DOHH2 (cell line): ENCODE results near the gene CCDC85B.

Source experiments
- H3F3A ChIP-seq: fragments of 200-600 bp; sonication (generic), shearing (Covaris generic); 2 replicates; pipeline ENCODE4 v1.6.0; 2016; ENCODE audit warnings: antibody characterized with exemption, mild to moderate bottlenecking; ENCODE audit not compliant: control insufficient read depth, insufficient read depth
- H3K27ac ChIP-seq: fragments of 200-600 bp; sonication (generic); 2 replicates; pipeline ENCODE4 v1.5.1; 2014; ENCODE audit warnings: low read depth, mild to moderate bottlenecking, low read length, moderate library complexity
- H3K27me3 ChIP-seq: fragments of 200-600 bp; sonication (generic); 2 replicates; pipeline ENCODE4 v1.6.1; 2014; ENCODE audit warnings: mild to moderate bottlenecking, low read length, mixed read lengths; ENCODE audit not compliant: control insufficient read depth
- H3K36me3 ChIP-seq: fragments of 200-600 bp; sonication (generic); 2 replicates; pipeline ENCODE4 v1.6.1; 2014; ENCODE audit warnings: mild to moderate bottlenecking, low read length, moderate library complexity, mixed read lengths; ENCODE audit not compliant: control insufficient read depth
- H3K4me1 ChIP-seq: fragments of 200-600 bp; sonication (generic); 2 replicates; pipeline ENCODE4 v1.6.1; 2014; ENCODE audit warnings: mild to moderate bottlenecking, low read length, mixed read lengths; ENCODE audit not compliant: control insufficient read depth
- H3K4me2 ChIP-seq: fragments of 200-600 bp; sonication (generic); 2 replicates; pipeline ENCODE4 v1.6.0; 2014; ENCODE audit warnings: mild to moderate bottlenecking, low read length, moderate library complexity
- H3K4me3 ChIP-seq: fragments of 200-600 bp; sonication (generic); 2 replicates; pipeline ENCODE4 v1.5.1; 2014; ENCODE audit warnings: mild to moderate bottlenecking, low read length, mixed read lengths
- H3K79me2 ChIP-seq: fragments of 200-600 bp; sonication (generic); 2 replicates; pipeline ENCODE4 v1.6.1; 2014; ENCODE audit warnings: mild to moderate bottlenecking, low read length, mixed read lengths; ENCODE audit not compliant: control insufficient read depth
- H3K9me2 ChIP-seq: fragments of 200-600 bp; sonication (generic); replicated peaks from 2 replicates; pipeline ENCODE4 v1.6.1; 2014; ENCODE audit warnings: mild to moderate bottlenecking, low read length, mixed read lengths; ENCODE audit not compliant: control insufficient read depth
- H3K9me3 ChIP-seq: fragments of 200-600 bp; sonication (generic); 2 replicates; pipeline ENCODE4 v1.6.1; 2014; ENCODE audit warnings: antibody characterized with exemption, low read length, mixed read lengths; ENCODE audit not compliant: control insufficient read depth, insufficient read depth
- H4K20me1 ChIP-seq: fragments of 200-600 bp; sonication (generic); 2 replicates; pipeline ENCODE4 v1.6.0; 2014; ENCODE audit warnings: low read depth, mild to moderate bottlenecking, antibody characterized with exemption, low read length, moderate library complexity; ENCODE audit not compliant: control insufficient read depth, insufficient read depth
- CTCF ChIP-seq: fragments of 200-600 bp; sonication (generic); IDR thresholded peaks from one replicate; pipeline ENCODE4 v1.5.1; 2014; ENCODE audit warnings: antibody characterized with exemption, mild to moderate bottlenecking, low read depth, low read length; ENCODE audit not compliant: poor library complexity, severe bottlenecking
- EZH2phosphoT487 ChIP-seq: fragments of 200-600 bp; sonication (generic); IDR thresholded peaks from 2 replicates; pipeline ENCODE4 v1.6.1; 2017; ENCODE audit warnings: borderline replicate concordance, mild to moderate bottlenecking, antibody characterized with exemption, low read length, moderate library complexity, mixed read lengths

The CCDC85B gene

GRCh38 chr11:65917077-65917433, 26.6 kb downstream of the CCDC85B start:
- H3K4me2 ChIP-seq: peak overlapping the region; percentile 90
- H3K9me2 ChIP-seq: no peaks in the 10 kb centered on the region
- H3K4me1 ChIP-seq: peaks cover 24% of the 10 kb centered on the region

GRCh38 chr11:65917434-65918210, 27.1 kb downstream of the CCDC85B start:
- no peaks in the 10 kb centered on the region for H3K27me3 ChIP-seq
- TF ChIP-seq CTCF (no peak), EZH2phosphoT487 (no peak)

More at GRCh38 chr11:65917077-65917433, 26.6 kb downstream of the CCDC85B start:
- no peak for TF ChIP-seq CTCF
- TF ChIP-seq EZH2phosphoT487: no peak
- Histone ChIP-seq H3K27ac (no peak overlapping the region), H3F3A (no peaks in the 10 kb centered on the region), H4K20me1 (no peaks in the 10 kb centered on the region), H3K9me3 (no peaks in the 10 kb centered on the region), H3K79me2 (peaks cover 22% of the 10 kb centered on the region), H3K4me3 (no peak overlapping the region), H3K36me3 (peaks cover 4% of the 10 kb centered on the region; the same call in 1 of the 2 replicates), H3K27me3 (0 out of 2 replicates have a peak, but pooled peaks cover 3% of the 10 kb centered on the region)

DNA sequence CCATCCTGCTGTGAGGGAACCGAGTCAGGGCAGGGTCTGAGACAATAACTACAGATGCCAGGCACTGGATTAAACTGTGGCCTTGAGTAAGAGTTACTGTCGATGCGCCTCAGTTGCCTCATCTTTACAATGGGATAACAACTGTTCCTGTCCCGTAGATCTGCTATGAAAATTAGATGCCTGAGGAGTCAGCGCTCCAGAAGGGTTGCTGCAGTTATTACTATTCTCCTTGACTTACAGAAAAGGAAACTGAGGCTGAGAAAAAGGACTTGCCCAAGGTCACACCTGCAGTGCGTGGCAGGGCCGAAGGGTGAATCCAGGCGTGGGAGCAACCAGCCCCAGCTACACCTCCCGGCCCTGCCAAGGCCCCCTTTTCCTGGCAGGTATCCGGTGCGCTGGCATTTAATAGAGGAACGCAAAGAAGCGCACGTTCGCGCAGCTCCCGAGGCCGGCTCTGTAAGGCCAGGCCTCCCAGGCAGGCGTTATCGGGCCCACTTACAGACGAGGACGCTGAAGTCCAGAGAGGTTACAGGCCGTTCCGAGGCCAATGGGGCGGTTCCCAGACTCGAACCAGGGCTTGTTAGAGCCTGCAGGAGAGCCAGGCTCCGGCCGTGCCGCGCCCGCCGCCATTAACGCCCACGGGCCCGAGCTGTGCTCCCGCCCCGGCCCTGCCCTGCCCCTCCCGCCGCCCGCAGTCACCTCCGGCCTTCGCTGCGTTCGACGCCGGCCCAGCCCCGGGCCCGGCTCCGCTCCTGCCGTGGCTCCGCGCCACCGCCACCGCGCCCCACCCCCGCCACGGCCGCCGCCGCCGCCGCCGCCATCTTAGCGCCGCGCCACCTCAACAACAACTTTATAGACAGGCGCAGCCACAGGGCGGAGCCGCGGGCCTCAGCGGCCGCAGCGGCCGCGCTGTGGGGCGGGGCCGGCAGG, 28.0 kb downstream of the CCDC85B start, which contains the start of gene C11orf68:
Gene C11orf68 (minus strand): TSS at position 852 of the 930 bp plus-strand sequence. CDS start 31 bp downstream, at position 821.
- Histone ChIP-seq H3K9me3 (no peaks in the 10 kb centered on the region), H3K4me3 (peak within 1 kb of the TSS; percentile 91), H3F3A (no peaks in the 10 kb centered on the region), H3K79me2 (peaks cover 22% of the 10 kb centered on the region), H3K4me1 (peaks cover 23% of the 10 kb centered on the region), H3K27ac (no peak within 1 kb of the TSS; the same call in 1 of the 2 replicates), H3K27me3 (no peaks in the 10 kb centered on the region), H3K4me2 (peak within 1 kb of the TSS; percentile 90), H3K36me3 (peaks cover 4% of the 10 kb centered on the region; the same call in 1 of the 2 replicates), H4K20me1 (no peaks in the 10 kb centered on the region), H3K9me2 (no peaks in the 10 kb centered on the region)
- no peak for TF ChIP-seq CTCF
- TF ChIP-seq EZH2phosphoT487: no peak

More at GRCh38 chr11:65917434-65918210, 27.1 kb downstream of the CCDC85B start:
- peak overlapping the region; percentile 90 for H3K4me2 ChIP-seq
- H3F3A ChIP-seq: no peaks in the 10 kb centered on the region
- peaks cover 22% of the 10 kb centered on the region for H3K79me2 ChIP-seq
- no peaks in the 10 kb centered on the region for H3K9me2 ChIP-seq
- peaks cover 23% of the 10 kb centered on the region for H3K4me1 ChIP-seq
- H3K9me3 ChIP-seq: no peaks in the 10 kb centered on the region
- H3K36me3 ChIP-seq: peaks cover 4% of the 10 kb centered on the region; the same call in 1 of the 2 replicates
- no peak overlapping the region for H3K27ac ChIP-seq
- peak overlapping the region; percentile 91 for H3K4me3 ChIP-seq
- H4K20me1 ChIP-seq: no peaks in the 10 kb centered on the region
